Measurements from ENCODE around the gene PARP14.
"Not testable (repeated sequence)": the region's sequence is repeated elsewhere in the genome, so short reads cannot be mapped to it uniquely, and the experiment has no call there.

The PARP14 gene

GRCh38 chr3:122679085-122679881 lies 1.4 kb upstream of the PARP14 start:
- peak; percentile 86 for DNase-seq (ENCODE audit: low spot score)

GRCh38 chr3:122679882-122680474 lies 661 bp upstream of the PARP14 start:
- DNase-seq (ENCODE audit: low spot score) = no peak

- DNase-seq (ENCODE audit: low spot score) = no peak
Observed at GRCh38 chr3:122681284-122681973, 790 bp downstream of the PARP14 start.

GRCh38 chr3:122681974-122682409 lies 1.4 kb downstream of the PARP14 start:
- DNase-seq (ENCODE audit: low spot score) = no peak

GRCh38 chr3:122682778-122683411 lies 2.3 kb downstream of the PARP14 start:
- DNase-seq (ENCODE audit: low spot score) = peak; percentile 2

GRCh38 chr3:122687298-122687697 lies 6.7 kb downstream of the PARP14 start:
- DNase-seq (ENCODE audit: low spot score) = no peak

GRCh38 chr3:122688996-122689395 lies 8.4 kb downstream of the PARP14 start:
- DNase-seq (ENCODE audit: low spot score) = no peak

GRCh38 chr3:122689587-122689986 lies 8.9 kb downstream of the PARP14 start:
- DNase-seq (ENCODE audit: low spot score) = no peak

GRCh38 chr3:122690096-122690495 lies 9.5 kb downstream of the PARP14 start:
- no peak for DNase-seq (ENCODE audit: low spot score)

GRCh38 chr3:122691195-122691594 lies 10.6 kb downstream of the PARP14 start:
- no peak for DNase-seq (ENCODE audit: low spot score)

GRCh38 chr3:122692674-122693073 lies 12.0 kb downstream of the PARP14 start:
- no peak for DNase-seq (ENCODE audit: low spot score)

- DNase-seq (ENCODE audit: low spot score) = no peak
Observed at GRCh38 chr3:122694966-122695365, 14.3 kb downstream of the PARP14 start.

GRCh38 chr3:122695927-122696561 lies 15.4 kb downstream of the PARP14 start:
- no peak for DNase-seq (ENCODE audit: low spot score)

GRCh38 chr3:122697952-122698620 lies 17.4 kb downstream of the PARP14 start:
- DNase-seq (ENCODE audit: low spot score) = no peak

GRCh38 chr3:122700193-122700592 lies 19.6 kb downstream of the PARP14 start:
- no peak for DNase-seq (ENCODE audit: low spot score)

GRCh38 chr3:122705379-122705778 lies 24.7 kb downstream of the PARP14 start:
- no peak for DNase-seq (ENCODE audit: low spot score)

- DNase-seq (ENCODE audit: low spot score) = not testable (repeated sequence)
Observed at GRCh38 chr3:122710616-122711251, 30.1 kb downstream of the PARP14 start.

- DNase-seq (ENCODE audit: low spot score) = no peak
Observed at GRCh38 chr3:122714273-122714672, 33.6 kb downstream of the PARP14 start.

GRCh38 chr3:122716667-122717066 lies 36.0 kb downstream of the PARP14 start:
- DNase-seq (ENCODE audit: low spot score) = no peak

- DNase-seq (ENCODE audit: low spot score) = no peak
Observed at GRCh38 chr3:122719273-122719921, 38.8 kb downstream of the PARP14 start.

All from CD4-positive, alpha-beta T cell treated with Interleukin-15 for 4 hours (primary cell).